ENCODE data around the gene SMG5.

- TF ChIP-seq POLR2A (IDR thresholded peaks at IDR 0.05) (no peak), CTCF (IDR thresholded peaks at IDR 0.05) (no peak)
Observed at GRCh38 chr1:156232201-156232894, 50.3 kb downstream of the SMG5 start.

Measured in breast epithelium (tissue), 3 donors.